OCI-LY7 (cell line): ENCODE data around the gene GET4. TPM values are rescaled to one million over a fixed set of nuclear protein-coding genes. Genes with fewer than 3 reads are reported as not detected.

Experiments used
- BruUV-seq: library from RNA; stranded (reverse); fragments of 400-500 nt; replicated peaks from 2 replicates; lab custom pipeline; 2021; lab: Mats Ljungman, UMichigan
- CTCF ChIA-PET: fragments of 300-600 bp; sonication (Branson Sonifier 250); formaldehyde crosslinking; loops from one replicate; lab custom pipeline; 2022; ENCODE audit warnings: antibody characterized with exemption; ENCODE audit not compliant: unreplicated experiment; lab: Charles Lee
- POLR2A ChIA-PET: fragments of 300-600 bp; sonication (Branson Sonifier 250); formaldehyde crosslinking; loops from one replicate; lab custom pipeline; 2022; ENCODE audit warnings: antibody characterized with exemption; lab: Charles Lee
- DNase-seq: peaks from one replicate; pipeline ENCODE4 v3.0.0-alpha.2; 2015; ENCODE audit warnings: low spot score
- H2AFZ ChIP-seq: fragments of 200-600 bp; sonication (generic), shearing (Covaris generic); 2 replicates; pipeline ENCODE4 v1.6.1; 2014; ENCODE audit warnings: mild to moderate bottlenecking, antibody characterized with exemption, low read length, moderate library complexity
- H3K27ac ChIP-seq: fragments of 200-600 bp; sonication (generic); 2 replicates; pipeline ENCODE4 v1.5.1; 2014; ENCODE audit warnings: mixed run types, low read depth, mild to moderate bottlenecking, moderate library complexity, low read length, inconsistent platforms; ENCODE audit not compliant: poor library complexity, severe bottlenecking
- H3K36me3 ChIP-seq: fragments of 200-600 bp; sonication (generic); 2 replicates; pipeline ENCODE4 v1.6.1; 2014; ENCODE audit warnings: mild to moderate bottlenecking, antibody characterized with exemption, low read length, moderate library complexity, mixed read lengths; ENCODE audit not compliant: insufficient read depth
- H3K4me1 ChIP-seq: fragments of 200-600 bp; sonication (generic); 2 replicates; pipeline ENCODE4 v1.5.1; 2014; ENCODE audit warnings: mild to moderate bottlenecking, low read length; ENCODE audit not compliant: insufficient read depth, poor library complexity, severe bottlenecking
- H3K4me2 ChIP-seq: fragments of 200-600 bp; sonication (generic); 2 replicates; pipeline ENCODE4 v1.6.1; 2014; ENCODE audit warnings: mild to moderate bottlenecking, low read length
- H3K4me3 ChIP-seq: fragments of 200-600 bp; sonication (generic); 2 replicates; pipeline ENCODE4 v1.5.1; 2014; ENCODE audit warnings: mild to moderate bottlenecking, low read depth, low read length; ENCODE audit not compliant: poor library complexity, severe bottlenecking
- H3K79me2 ChIP-seq: fragments of 200-600 bp; sonication (generic); 2 replicates; pipeline ENCODE4 v1.6.1; 2016; ENCODE audit warnings: low read depth, mild to moderate bottlenecking, low read length, moderate library complexity, mixed read lengths; ENCODE audit not compliant: insufficient read depth
- H3K9me2 ChIP-seq: fragments of 200-600 bp; sonication (generic); 2 replicates; pipeline ENCODE4 v1.6.1; 2016; ENCODE audit warnings: mild to moderate bottlenecking, low read length, mixed read lengths; ENCODE audit not compliant: insufficient read depth
- H3K9me3 ChIP-seq: fragments of 200-600 bp; sonication (generic); 2 replicates; pipeline ENCODE4 v1.6.1; 2014; ENCODE audit warnings: mild to moderate bottlenecking, mixed run types, low read length, mixed read lengths
- H4K20me1 ChIP-seq: fragments of 200-600 bp; sonication (generic); 2 replicates; pipeline ENCODE4 v1.6.1; 2014; ENCODE audit warnings: mild to moderate bottlenecking, antibody characterized with exemption, low read length, moderate library complexity, mixed read lengths; ENCODE audit not compliant: insufficient read depth
- EZH2phosphoT487 ChIP-seq: fragments of 200-600 bp; sonication (generic); IDR thresholded peaks from 2 replicates; pipeline ENCODE4 v1.6.1; 2018; ENCODE audit warnings: low read depth, borderline replicate concordance, mild to moderate bottlenecking, mixed run types, antibody characterized with exemption, low read length, moderate library complexity, mixed read lengths
- intact Hi-C: fragments of 100-400 bp; cut with micrococcal nuclease; formaldehyde crosslinking; loops from one replicate; pipeline ENCODE4 v1.10.0; 2022; ENCODE audit not compliant: unreplicated experiment
- total RNA-seq, 2 experiments: library from RNA; depleted of rRNA in 1 of 2; stranded (reverse); fragments of >200 nt in 1 of 2; shearing (Covaris generic) in 1 of 2; gene quantifications; 2 replicates each; pipeline ENCODE4 v1.2.3, GENCODE V29; 2014 to 2022
- TF ChIP-seq, protein P1 (sequence below): fragments of 200-600 bp; sonication (generic); conservative IDR thresholded peaks from 2 replicates; pipeline ENCODE4 v1.5.1; 2014; ENCODE audit warnings: mild to moderate bottlenecking, antibody characterized with exemption, low read length, moderate library complexity, mixed read lengths

Gene GET4
- total RNA-seq, 2 experiments from 2014 or later = 46.3 to 54.5 TPM

DNA sequence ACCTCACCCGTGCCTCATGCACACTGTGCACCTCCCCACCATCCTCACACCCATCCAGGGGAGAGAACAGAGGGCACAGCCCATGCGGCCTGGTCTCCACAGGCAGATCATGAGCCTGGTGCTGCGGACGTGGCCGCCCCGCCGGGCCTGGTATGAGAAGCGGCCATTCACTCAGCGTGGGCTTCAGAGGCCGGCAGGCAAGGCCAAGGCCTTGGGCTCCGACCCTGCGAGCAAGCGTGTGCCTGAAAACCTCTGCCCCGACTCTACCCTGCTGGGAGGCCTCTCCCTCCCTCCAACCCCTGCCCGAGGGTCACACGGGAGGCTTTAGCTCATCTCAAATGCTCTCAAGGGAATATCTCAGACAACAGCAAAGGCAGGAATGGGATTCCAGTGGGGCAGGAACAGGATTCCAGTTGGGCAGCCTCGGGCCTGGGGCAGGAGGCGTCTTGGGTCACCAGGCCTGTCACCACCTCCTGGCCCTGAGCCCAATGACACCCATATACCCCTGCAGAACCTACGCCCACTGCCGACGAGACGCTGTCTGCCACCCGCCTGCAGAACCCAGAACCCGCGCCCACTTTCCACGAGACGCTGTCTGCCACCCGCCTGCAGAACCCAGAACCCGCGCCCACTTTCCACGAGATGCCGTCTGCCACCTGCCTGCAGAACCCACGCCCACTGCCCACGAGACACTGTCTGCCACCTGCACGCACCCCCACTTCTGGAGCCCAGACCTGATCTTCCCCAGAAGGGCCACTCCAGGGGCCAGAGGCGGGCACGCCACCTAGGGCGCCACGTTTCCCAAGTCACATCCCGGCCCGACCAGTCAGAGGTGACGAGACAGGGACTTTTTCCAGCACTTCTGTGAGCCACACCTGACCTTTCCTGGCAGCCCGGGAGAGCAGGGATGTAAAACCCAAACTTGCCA, 39.2 kb downstream of the GET4 start:
- Histone ChIP-seq H3K27ac (no peak overlapping the region), H3K79me2 (no peaks in the 10 kb centered on the region), H2AFZ (no peak overlapping the region), H3K4me3 (no peak overlapping the region), H3K9me2 (no peaks in the 10 kb centered on the region), H4K20me1 (no peaks in the 10 kb centered on the region), H3K9me3 (no peaks in the 10 kb centered on the region), H3K4me2 (no peak overlapping the region), H3K4me1 (peaks cover 2% of the 10 kb centered on the region), H3K36me3 (no peaks in the 10 kb centered on the region)
- intact Hi-C loops = no loop called here
- ChIA-PET POLR2A (no interaction called here), CTCF (no interaction called here)
- TF ChIP-seq, protein P1, sequence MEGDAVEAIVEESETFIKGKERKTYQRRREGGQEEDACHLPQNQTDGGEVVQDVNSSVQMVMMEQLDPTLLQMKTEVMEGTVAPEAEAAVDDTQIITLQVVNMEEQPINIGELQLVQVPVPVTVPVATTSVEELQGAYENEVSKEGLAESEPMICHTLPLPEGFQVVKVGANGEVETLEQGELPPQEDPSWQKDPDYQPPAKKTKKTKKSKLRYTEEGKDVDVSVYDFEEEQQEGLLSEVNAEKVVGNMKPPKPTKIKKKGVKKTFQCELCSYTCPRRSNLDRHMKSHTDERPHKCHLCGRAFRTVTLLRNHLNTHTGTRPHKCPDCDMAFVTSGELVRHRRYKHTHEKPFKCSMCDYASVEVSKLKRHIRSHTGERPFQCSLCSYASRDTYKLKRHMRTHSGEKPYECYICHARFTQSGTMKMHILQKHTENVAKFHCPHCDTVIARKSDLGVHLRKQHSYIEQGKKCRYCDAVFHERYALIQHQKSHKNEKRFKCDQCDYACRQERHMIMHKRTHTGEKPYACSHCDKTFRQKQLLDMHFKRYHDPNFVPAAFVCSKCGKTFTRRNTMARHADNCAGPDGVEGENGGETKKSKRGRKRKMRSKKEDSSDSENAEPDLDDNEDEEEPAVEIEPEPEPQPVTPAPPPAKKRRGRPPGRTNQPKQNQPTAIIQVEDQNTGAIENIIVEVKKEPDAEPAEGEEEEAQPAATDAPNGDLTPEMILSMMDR = no peak
- TF ChIP-seq EZH2phosphoT487 = no peak
- BruUV-seq = no TSS peak
- DNase-seq = no peak

DNA sequence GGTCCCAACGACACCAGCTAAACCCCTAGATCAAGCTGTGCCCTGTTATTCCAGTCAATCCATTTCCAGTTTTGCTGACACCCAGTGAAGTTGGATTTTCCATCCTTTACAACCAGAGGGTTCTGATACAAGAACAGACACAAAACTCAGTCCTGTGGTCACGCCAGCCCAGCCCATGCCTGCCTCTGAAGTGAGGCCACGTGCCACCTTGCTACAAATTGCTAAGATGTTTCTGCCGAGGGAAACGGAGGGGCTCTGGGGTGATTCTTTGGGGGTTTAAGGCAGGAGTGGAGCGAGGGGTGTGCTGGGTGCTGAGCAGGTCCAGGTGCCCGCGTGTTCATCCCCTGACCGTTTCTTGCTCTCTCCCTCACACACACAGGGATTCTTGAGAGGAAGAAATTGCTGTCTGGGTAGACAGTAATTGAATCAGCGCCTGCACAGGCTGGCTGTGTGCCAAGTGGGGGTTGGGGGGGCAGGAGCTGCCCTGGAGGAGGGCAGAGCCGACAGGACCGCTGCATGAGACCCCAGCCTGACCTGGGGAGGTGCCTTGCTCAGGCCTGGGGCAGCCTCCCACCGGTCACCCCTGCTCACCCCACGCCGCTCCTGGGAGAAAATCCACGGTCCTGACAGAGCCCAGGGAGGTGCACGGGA, 40.1 kb downstream of the GET4 start:
- POLR2A ChIA-PET = no interaction called here
- H3K4me3 ChIP-seq = no peak overlapping the region
- no peaks in the 10 kb centered on the region for H3K79me2 ChIP-seq
- no peak overlapping the region for H3K27ac ChIP-seq
- no peaks in the 10 kb centered on the region for H3K9me3 ChIP-seq
- H4K20me1 ChIP-seq = no peaks in the 10 kb centered on the region
- no TSS peak for BruUV-seq
- no peak for TF ChIP-seq EZH2phosphoT487
- TF ChIP-seq, protein P1 = no peak
- no peak overlapping the region for H2AFZ ChIP-seq
- H3K4me2 ChIP-seq = no peak overlapping the region
- H3K9me2 ChIP-seq = no peaks in the 10 kb centered on the region
- H3K36me3 ChIP-seq = no peaks in the 10 kb centered on the region
- CTCF ChIA-PET = no interaction called here
- no peak for DNase-seq
- H3K4me1 ChIP-seq = no peaks in the 10 kb centered on the region
- intact Hi-C loops = no loop called here
